GM18526 (cell line): Measurements from ENCODE around the gene PGS1.
A peak's percentile ranks its signal among the peaks of the same experiment; 100 is the strongest.

Experiments
- POLR2A ChIP-seq: IDR thresholded peaks from 3 replicates; pipeline ENCODE4 v1.6.1; 2011; ENCODE audit not compliant: insufficient read length; ENCODE audit errors: extremely low read depth

The PGS1 gene

DNA sequence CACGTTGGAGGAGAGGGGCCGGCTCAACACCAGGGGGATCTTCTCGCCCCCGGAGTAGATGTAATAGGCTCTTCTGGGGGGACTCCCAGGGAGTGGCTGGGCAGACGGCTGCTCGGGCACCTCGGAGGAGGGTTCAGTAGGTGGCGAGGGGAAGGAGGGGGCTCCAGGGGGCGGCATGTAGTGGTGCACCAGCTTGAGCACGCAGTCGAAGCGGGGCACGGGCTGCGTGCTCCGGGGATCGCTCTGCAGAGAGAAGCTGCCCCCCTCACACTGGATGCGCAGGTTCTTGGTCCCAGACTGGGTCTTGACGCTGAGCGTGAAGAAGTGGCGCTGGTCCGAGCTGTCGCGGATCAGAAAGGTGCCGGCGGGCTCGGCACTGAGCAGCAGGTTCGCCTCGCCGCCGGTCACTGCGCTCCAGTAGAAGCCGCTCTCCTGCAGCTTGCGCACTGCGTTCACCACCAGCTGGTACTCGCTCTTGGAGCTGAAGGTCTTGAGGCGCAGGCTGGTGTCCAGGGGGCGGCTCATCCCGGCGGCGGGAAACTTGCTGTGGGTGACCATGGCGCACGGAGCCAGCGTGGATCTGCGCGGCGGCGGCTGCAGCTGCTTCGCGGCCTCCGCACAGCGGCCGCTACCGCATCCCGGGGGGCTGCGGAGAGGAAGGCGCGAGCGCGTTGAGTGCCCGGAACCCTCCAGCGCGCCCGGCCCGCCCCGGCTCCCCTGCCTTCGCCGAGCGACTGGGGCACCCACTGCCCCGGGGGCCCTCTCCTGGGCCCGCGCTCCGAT is 19.7 kb upstream of the PGS1 start:
- TF ChIP-seq POLR2A = no peak

DNA sequence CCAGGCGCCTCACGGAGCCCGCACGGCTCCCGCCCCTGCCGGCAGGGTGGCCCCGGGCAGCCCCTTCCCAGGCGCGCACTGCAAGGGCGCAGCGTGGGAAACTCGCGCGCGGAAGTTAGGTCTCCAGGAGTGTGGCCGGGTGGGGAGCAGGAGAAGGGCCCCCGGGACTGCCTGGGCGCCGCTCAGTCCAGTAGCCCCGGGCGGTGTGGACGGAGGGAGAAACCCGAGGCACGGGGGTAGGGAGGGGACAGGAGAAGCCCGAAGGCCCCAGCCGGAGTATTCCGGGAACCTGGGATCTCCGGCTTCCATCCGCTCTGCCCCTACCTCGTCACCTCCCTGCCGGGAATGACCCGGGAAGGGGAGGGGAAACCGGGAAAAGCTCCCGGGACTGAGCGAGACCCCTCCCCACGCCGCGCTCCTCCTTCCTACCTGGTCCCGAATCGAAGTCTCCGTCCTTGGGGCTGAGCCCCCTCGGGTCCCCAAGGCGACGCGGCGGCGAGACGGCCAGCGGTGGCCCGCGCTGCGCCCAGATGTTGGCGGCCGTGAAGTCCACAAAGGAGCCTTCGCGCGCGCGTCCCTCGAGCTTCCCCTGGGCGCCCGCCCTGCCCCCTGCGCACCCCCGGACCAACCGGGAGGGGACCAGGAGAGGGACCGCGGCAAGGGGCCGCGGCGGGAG is 19.0 kb upstream of the PGS1 start:
- no peak for TF ChIP-seq POLR2A

DNA sequence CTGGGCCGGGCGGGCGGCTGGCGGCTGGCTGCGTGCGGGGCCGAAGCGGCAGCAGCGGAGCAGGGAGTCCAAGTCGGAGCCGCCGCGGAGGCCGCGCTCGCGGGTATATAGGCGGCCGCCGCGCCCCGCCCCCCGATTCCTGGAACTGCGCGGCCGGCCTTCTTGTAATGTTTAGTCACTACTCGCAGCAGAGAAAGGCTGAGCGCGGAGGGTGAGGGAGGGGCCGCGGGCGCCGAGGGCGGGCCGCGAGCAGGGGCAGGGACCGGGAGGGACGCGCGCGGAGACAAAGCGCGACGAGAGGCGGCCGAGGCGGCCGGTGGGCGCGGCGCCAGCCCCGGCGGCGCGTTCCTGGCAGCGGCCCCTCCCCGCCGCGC is 18.5 kb upstream of the PGS1 start, which contains the start of gene SOCS3:
Gene SOCS3, minus strand, starts transcription at position 81 of the 374 bp plus-strand sequence. CDS start 982 bp downstream, outside the sequence.
- peak; percentile 79 for TF ChIP-seq POLR2A

DNA sequence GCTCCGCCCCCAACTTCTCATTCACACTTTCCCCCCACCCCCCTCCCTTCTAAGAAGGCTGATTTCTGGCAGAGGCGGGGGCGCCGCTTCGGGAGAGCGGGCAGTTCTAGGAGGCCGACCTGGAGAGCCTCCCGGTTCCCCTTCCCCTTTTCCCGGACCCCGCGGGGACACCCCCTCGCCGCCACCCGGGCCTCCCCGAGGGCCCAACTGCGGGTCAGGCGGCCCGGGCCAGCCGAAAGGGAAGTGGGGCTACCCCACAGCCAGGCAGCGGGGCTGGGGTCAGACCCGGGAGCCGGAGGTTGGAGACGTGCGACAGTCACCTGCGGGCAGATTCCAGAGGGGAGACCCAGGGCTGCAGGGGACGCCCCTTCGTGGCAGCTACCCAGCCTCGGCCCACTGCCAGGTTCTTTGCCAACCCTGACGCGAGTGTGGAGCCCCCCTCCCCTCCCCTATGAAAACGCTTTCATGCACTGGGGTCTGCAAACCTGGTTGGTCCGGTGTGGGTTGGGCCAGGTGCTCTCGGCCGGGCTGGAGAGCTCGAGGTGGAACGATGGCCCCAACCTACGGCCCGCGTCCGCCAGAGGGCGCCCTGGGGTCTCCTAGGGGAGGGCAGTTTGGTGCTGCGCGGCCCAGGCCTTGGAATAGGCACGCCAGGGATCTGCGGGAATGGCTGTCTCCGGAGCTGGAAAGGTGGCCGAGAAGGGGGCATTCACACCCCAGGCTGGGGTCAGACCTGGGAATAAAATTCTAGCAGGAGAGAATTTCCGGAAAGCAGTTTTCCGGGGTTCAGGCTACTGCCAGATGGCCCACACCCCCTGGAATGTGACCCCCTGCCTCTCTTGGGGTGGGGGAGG is 17.9 kb upstream of the PGS1 start:
- TF ChIP-seq POLR2A = no peak

DNA sequence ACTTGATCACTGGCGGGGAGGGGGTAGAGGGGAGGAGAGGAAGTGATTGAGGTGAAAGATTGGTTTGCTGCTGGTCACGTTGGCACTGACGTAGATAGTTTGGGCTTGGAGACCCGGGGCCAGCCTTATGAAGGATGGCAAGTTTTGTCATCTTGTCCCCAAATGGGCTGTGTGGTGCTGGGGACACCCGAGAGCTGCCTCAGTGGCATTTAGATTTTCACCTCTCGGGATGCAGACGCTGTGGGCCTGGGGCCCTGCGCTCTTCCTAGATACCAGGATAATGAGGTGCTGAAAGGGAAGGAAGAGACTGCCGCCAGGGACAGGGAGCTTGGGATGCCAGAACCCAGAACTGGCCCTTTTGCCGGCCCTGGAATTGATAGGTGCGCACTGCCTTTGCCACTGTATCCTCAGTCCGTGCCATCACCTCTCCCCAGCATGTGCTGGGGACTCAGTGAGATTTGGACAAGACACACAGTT is 17.2 kb upstream of the PGS1 start:
- no peak for TF ChIP-seq POLR2A

DNA sequence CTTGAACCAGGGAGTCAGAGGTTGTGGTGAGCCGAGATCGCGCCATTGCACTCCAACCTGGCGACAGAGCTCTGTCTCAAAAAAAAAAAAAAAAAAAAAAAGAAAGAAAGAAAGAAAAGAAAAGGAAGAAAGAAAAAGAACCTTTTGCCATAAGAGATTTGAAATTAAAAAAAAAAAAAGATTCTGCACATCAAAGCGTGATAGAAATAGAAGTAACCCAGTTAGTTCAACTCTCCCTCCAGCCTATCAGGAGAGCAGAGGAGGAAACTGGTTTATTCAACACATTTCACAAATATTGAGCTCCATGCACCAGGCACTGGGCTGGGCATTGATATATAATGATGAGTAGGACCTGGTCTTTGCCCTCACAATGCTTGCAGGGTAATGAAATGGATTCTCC is 16.2 kb upstream of the PGS1 start:
- no peak for TF ChIP-seq POLR2A

DNA sequence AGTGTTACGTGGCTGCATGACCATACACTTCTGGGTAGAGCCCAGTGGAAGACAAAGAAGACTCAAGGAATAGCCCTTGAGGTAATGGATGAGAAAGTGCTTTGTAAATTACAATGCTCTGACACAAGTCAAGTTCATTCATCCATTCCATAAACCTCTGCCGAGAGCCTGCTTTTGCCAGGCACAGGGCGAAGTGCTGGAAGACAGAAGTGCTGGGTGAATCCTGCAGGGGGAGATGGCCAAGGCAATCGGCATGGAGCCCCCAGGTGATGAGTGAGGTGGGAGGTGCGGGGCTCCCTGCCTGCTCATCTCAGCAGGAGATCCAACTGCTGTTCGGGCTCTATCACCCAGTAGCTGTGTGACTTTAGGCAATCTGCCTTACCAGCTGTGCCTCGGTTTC is 15.8 kb upstream of the PGS1 start:
- TF ChIP-seq POLR2A = no peak

DNA sequence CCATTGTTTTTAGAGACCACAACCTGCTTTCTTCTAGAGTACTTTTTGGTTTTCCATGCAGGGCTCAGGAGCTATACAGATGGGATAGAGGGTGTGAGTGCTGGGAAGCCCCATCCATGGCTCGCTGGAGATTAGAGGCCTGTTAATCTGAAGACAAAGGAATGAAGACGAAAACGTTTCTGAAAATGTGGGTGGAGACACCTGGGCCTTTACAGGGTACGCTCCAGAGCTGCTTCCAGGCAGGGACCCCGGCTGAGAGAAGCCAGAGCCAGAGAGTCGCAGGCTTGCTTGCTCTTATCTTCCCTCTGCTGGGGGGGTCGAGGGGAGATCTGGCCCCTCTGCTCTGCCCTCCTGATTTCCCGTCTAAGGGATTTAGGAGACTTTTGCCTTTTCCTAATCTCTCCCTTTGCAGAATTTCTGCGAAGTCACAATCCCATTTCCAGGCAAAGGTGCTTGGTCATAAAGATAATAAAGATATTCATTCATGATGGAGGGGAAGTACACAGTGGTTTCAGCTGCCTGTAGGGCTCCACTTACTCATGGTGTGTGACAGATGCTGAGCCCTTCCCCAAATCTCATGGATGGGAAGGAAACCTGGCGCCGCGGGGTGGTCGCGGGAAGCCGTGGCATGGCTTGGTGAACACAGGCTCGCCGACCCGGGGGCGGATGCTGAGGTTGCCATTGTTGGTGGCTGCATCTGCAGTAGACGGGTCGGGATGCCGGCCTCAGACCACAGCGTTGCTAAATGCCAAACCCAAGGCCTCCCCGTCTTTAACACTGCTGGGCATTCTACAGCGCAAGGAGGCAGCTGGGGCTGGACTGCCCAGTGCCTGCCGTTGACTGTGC is 13.8 kb upstream of the PGS1 start:
- TF ChIP-seq POLR2A = no peak

DNA sequence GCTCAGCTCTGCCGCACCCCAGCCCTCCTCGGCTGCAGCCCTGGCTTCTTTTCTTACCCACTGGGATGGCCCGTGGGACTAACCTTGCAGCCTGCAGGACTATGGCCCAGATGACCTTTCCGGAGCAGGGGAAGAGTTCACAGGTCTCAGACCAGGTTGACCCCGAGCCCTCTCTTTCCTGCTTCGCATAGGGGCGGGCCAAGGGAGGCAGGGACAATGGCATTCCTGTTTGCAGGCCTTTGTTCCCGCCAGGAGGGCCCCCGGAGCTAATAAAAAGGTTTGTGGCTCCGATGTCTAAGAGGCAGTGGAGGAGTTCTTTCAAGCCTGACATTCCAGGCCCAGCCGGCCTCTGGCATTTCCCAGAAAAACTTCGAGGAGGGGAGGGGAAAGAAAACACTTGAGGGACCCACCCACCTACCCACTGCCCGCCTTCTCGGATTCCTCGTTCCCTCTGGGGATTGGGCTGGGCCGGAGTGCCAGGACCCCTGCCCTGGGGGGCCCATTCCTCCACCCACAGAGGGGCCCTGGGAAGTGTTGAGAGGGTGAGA is 12.8 kb upstream of the PGS1 start:
- TF ChIP-seq POLR2A = no peak

DNA sequence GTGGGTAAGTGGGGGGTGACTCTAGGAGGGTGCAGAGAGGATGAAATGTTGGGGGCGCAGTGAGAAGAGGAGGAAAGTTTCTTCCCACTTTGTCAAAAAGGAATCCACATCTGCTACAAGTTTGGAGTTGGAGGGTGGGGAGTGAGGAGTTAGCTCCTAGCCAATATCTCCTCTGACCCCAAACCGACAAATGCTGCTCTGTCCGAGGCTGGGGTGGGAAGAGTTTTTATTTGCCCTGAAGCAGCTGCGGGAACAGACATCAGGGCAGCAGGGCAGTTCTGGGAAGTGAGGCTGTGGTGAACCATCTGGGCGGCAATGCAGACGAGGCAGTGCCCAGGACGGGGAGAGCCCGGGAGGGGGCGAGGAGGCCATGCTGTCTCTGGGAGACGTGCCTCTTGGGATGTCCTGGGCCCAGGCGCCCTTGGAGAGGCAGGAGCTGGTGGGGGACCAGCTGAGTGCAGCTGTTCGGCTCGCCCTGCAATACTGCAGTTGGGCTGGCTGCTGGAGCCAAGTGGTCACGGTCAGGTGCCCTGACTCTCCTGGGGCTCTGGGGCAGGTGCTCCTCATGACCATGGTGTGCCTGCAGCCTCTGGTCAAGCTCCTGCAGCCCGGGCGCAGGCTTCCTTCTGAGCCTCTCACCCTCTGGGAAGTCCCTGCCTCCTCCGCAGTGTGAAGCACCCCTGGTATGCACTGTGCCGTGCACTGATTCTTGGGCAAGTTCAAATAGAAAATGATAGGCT is 12.2 kb upstream of the PGS1 start:
- no peak for TF ChIP-seq POLR2A

DNA sequence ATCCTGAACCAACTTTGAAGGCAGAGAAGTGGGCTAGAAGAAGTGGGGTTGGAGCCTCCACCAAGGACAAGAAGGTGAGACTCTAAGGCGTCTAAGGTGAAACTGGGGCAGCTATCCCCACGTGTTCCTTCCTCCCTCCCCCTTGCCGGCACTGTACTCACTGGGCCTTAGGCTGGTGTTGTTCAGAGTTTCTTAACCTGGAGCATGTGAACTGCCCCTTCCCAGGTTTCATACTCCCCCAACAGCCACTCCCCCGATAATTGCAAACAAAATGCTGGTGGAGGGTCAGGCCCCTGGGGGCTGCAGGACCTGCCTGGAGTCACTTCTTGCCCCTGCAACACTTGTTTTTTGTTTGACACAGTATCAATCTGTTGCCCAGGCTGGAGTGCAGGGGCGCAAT is 11.3 kb upstream of the PGS1 start:
- no peak for TF ChIP-seq POLR2A

DNA sequence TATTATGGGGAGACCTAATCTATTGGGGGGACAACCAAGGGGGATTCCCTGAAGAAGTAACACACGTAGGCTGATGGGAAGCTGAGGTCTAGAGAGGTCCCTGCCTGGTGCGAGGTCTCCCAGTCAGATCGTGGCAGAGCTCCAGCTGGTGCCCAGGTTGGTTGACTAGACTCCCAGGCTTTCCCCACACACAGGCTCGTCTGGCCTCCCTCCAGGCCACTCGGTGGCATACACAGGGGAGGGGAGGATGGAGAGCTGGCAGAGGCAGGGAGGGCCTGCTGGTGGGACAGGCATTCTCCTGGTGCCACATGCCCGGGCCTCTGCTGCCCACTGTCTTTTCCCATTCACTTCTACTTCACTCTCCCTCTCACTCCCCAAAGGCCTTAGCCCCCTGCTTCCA is 10.1 kb upstream of the PGS1 start:
- no peak for TF ChIP-seq POLR2A

DNA sequence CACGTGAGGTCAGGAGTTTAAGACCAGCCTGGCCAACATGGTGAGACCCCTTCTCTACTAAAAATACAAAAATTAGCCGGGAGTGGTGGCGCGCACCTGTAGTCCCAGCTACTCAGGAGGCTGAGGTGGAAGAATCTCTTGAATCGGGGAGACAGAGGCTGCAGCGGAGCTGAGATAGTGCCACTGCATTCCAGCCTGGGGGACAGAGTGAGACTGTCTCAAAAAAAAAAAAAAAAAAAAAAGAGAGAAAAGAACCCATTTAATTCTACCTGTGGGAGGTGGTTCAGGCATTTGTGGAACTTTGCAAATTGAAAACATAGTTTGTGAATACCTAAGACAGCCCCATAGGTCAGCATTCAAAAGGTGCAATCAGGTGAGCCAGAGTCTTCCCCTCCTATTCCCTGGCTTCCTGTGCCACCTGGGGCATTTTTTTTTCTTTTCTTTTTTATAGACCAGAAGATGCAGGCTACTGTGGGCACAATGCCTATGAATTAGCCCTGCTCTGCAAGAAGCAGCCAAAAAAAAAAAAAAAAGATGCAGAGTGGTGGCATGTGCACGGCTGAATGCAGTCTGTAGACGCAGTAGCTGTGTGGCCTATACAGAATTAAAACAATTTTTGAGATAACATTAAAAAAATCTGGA is 9.5 kb upstream of the PGS1 start:
- no peak for TF ChIP-seq POLR2A
